GM10266 (cell line): Measurements from ENCODE around the gene GPR176.

Experiments used
- DNase-seq: peaks from one replicate; pipeline ENCODE4 v3.0.0; 2012; ENCODE audit errors: extremely low spot score
- CTCF ChIP-seq: IDR thresholded peaks from 2 replicates; pipeline ENCODE4 v1.5.1; 2012; ENCODE audit warnings: mild to moderate bottlenecking, low read depth; ENCODE audit not compliant: control insufficient read depth, insufficient read depth; ENCODE audit errors: missing control alignments

The GPR176 gene

GRCh38 chr15:39936187-39936586, 16.1 kb upstream of the GPR176 start:
- no peak for TF ChIP-seq CTCF
- DNase-seq = no peak

- no peak for DNase-seq
- no peak for TF ChIP-seq CTCF
These were observed 15.2 kb upstream of the GPR176 start for GRCh38 chr15:39935241-39935640.

- DNase-seq = no peak
- no peak for TF ChIP-seq CTCF
These were observed 14.5 kb upstream of the GPR176 start for GRCh38 chr15:39934397-39935071.

GRCh38 chr15:39931615-39932014, 11.5 kb upstream of the GPR176 start:
- TF ChIP-seq CTCF = no peak
- DNase-seq = no peak

GRCh38 chr15:39926526-39926925, 6.5 kb upstream of the GPR176 start:
- no peak for DNase-seq
- TF ChIP-seq CTCF = no peak

- no peak for DNase-seq
- TF ChIP-seq CTCF = no peak
These were observed 5.2 kb upstream of the GPR176 start for GRCh38 chr15:39925112-39925842.

GRCh38 chr15:39924437-39924836, 4.4 kb upstream of the GPR176 start:
- no peak for TF ChIP-seq CTCF
- DNase-seq = no peak
